NCI-H460 (cell line): ENCODE data around the gene TMEM25. TPM values are rescaled to one million over a fixed set of nuclear protein-coding genes. Genes with fewer than 3 reads are reported as not detected.
"Not testable (repeated sequence)": the region's sequence is repeated elsewhere in the genome, so short reads cannot be mapped to it uniquely, and the experiment has no call there.

Source experiments
- DNase-seq: peaks from one replicate; pipeline ENCODE4 v3.0.0-alpha.2; 2016; ENCODE audit warnings: low read depth; ENCODE audit errors: extremely low read depth
- total RNA-seq: library from RNA; depleted of rRNA; stranded (reverse); fragments of >200 nt; shearing (Covaris generic); gene quantifications from 2 replicates; pipeline ENCODE4 v1.2.3, GENCODE V29; 2014; rRNA removed

Gene TMEM25
- total RNA-seq, 1 experiment from 2014 or later: 0.40 TPM

DNA sequence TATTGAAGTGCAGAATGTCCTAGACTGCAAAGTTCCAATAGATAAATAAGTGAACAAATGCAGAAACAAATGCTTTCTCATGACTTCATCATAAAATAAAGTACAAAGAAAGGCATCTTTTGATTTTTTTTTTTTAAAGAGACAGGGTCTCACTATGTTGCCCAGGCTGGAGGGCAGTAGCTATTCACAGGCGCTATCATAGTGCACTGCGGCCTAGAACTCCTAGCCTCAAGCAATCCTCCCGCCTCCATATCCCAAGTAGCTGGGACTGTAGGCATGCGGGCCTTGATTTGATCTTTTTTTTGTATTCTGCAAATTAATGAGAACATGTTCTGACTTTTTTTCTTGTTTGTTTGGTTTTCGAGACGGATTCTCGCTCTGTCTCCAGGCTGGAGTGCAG lies 43.6 kb downstream of the TMEM25 start:
- DNase-seq: no peak

- DNase-seq: not testable (repeated sequence)
These were observed 47.0 kb downstream of the TMEM25 start for GRCh38 chr11:118577995-118578394.

- no peak for DNase-seq
These were observed 50.1 kb downstream of the TMEM25 start for GRCh38 chr11:118581057-118581456.

Other genes starting within 250 kb of the TMEM25 start
- not detected in 2 replicates for gene CD3E, start 226.5 kb upstream of the TMEM25 start, total RNA-seq
- gene CD3D, start 188.5 kb upstream of the TMEM25 start, total RNA-seq: not detected in 2 replicates
- not detected in 2 replicates for gene CD3G, start 186.8 kb upstream of the TMEM25 start, total RNA-seq
- gene UBE4A, start 171.6 kb upstream of the TMEM25 start, total RNA-seq: 45.1 and 47.6 TPM in 2 replicates
- 155 and 161 TPM in 2 replicates for gene ATP5MG, start 129.6 kb upstream of the TMEM25 start, total RNA-seq
- 17.6 and 21.4 TPM in 2 replicates for gene KMT2A, start 94.7 kb upstream of the TMEM25 start, total RNA-seq
- not detected in 2 replicates for gene TTC36, start 3.7 kb upstream of the TMEM25 start, total RNA-seq
- gene IFT46, start 34.7 kb downstream of the TMEM25 start, total RNA-seq: 13.8 and 14.2 TPM in 2 replicates
- 105 and 109 TPM in 2 replicates for gene ARCN1, start 41.2 kb downstream of the TMEM25 start, total RNA-seq
- gene PHLDB1, start 76.4 kb downstream of the TMEM25 start, total RNA-seq: 14.5 and 18.3 TPM in 2 replicates
- gene TREH, start 148.5 kb downstream of the TMEM25 start, total RNA-seq: not detected in 2 replicates